A549 (cell line): ENCODE measurements around the gene NSMCE4A.

Experiments
- CHD4 ChIP-seq: fragments of 200-600 bp; sonication (generic); IDR thresholded peaks from 2 replicates; pipeline ENCODE4 v1.6.1; 2016; ENCODE audit warnings: antibody characterized with exemption, mild to moderate bottlenecking, borderline replicate concordance
- HOXA7 ChIP-seq: fragments of 250-450 bp; sonication (Bioruptor Pico); IDR thresholded peaks from 2 replicates; pipeline ENCODE4 v1.5.0; 2020; ENCODE audit warnings: mild to moderate bottlenecking, moderate library complexity
- JUN ChIP-seq, 2 experiments: fragments of >200 bp; sonication (Bioruptor Twin); formaldehyde crosslinking; IDR thresholded peaks; 2 replicates in 1 of 2; 3 replicates in 1 of 2; pipeline ENCODE4 v1.6.1; 2016 to 2017
- SMC3 ChIP-seq: fragments of >200 bp; sonication (Bioruptor Twin); formaldehyde crosslinking; IDR thresholded peaks from 3 replicates; pipeline ENCODE4 v1.6.1; 2018; ENCODE audit warnings: inconsistent platforms
- USF2 ChIP-seq: fragments of 450-650 bp; IDR thresholded peaks from 2 replicates; pipeline ENCODE4 v1.6.1; 2014; ENCODE audit warnings: antibody characterized with exemption

DNA sequence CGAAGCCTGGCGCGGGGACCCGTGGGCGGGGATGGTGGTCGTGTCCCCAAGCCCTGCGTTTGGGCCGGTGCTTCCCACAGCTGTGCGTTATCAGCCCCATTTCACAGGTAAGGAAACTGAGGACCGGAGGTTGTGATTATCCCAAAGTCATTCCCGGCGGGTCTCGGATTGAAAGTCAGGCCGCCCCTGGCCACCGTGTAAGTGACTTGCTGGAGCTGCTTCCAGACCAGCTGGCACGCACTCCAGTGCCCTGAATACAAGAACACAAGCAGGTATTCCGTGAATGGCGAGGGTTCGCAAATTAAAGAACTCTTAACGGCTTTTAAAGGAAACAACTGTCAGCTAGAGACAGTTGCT lies 46.5 kb downstream of the NSMCE4A start:
- TF ChIP-seq CHD4 (peak; percentile 94), USF2 (no peak), SMC3 (0 out of 3 replicates have a peak, but pooled peaks have one; percentile 9), JUN (IDR thresholded peaks at IDR 0.05) (no peak; a peak in 1 of 5 replicates), HOXA7 (CRISPR knock-in tag) (no peak)
